Measurements from ENCODE around the gene MAGEA9B.
"Not testable (repeated sequence)": the region's sequence is repeated elsewhere in the genome, so short reads cannot be mapped to it uniquely, and the experiment has no call there.

The MAGEA9B gene

DNA sequence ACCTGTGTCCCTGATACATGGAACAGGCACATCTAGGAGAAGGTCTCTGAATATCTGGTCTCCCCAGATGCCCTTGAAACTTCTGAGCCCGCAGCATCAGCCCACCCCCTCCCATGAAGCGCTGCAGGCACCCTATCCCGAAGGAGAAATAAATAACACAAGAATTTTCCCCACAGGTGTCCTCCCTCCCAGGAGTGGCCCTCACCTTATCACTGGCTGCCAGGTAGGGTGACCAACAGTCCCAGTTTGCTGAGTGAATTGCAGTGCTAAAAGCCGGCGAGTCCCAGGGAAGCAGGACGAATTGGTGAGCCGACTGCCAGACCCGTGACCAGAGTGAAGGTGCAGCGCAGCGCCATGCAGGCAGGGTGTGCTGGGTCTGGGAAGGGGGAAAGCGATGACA lies 53.3 kb downstream of the MAGEA9B start:
- not testable (repeated sequence) for DNase-seq

DNA sequence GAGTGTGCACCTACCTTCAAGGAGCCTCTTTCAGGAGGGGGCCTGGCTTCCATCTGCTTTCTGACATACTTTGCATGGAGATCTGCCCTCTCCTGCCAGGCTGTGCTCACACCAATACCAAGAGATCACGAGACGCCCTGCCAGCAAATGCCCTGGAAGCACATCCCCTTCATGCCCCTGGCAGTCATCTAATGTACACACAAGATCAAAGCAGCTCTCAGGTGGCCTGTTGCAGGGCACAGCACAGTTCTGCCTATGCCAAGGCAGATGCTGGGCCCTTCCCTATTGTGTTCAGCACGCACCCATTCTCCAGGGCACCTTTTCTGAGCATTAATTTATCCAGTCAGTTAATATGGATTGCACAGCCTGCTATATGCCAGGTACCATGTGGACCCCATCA lies 54.4 kb downstream of the MAGEA9B start:
- DNase-seq, result not testable (repeated sequence)

Data from T-helper 2 cell (primary cell).